Activated naive CD8-positive, alpha-beta T cell treated with anti-CD3 and anti-CD28 coated beads, Interleukin-2, amount 50 U/mL, for 24 hours (primary cell): ENCODE measurements around the gene AIFM3.
"Not testable (repeated sequence)": the region's sequence is repeated elsewhere in the genome, so short reads cannot be mapped to it uniquely, and the experiment has no call there.

Experiments used
- ATAC-seq: fragments of 150-1000 bp; cut with Tn5 transposase; one replicate; pipeline ENCODE4 v1.10.0; 2021
- DNase-seq: peaks from one replicate; pipeline ENCODE4 v3.0.0; 2021
- H3K27ac Mint-ChIP-seq: one replicate; pipeline ENCODE4 v1.8.0; 2021; ENCODE audit warnings: mild to moderate bottlenecking, mixed read lengths
- H3K27me3 Mint-ChIP-seq: one replicate; pipeline ENCODE4 v1.8.0; 2021; ENCODE audit warnings: mixed read lengths
- H3K36me3 Mint-ChIP-seq: one replicate; pipeline ENCODE4 v1.8.0; 2021; ENCODE audit warnings: low read depth, mixed read lengths
- H3K4me1 Mint-ChIP-seq: one replicate; pipeline ENCODE4 v1.8.0; 2021; ENCODE audit warnings: mixed read lengths
- H3K4me3 Mint-ChIP-seq: one replicate; pipeline ENCODE4 v1.8.0; 2021; ENCODE audit warnings: mild to moderate bottlenecking, moderate library complexity, mixed read lengths
- H3K9me3 Mint-ChIP-seq: one replicate; pipeline ENCODE4 v1.8.0; 2021; ENCODE audit warnings: mixed read lengths

AIFM3 gene

GRCh38 chr22:21001601-21002325, 34.7 kb downstream of the AIFM3 start, which contains the start of gene THAP7:
Gene THAP7 (minus strand): TSS chr22:21002118. CDS start chr22:21001911, 207 bp downstream.
- peak within 1 kb of the TSS; percentile 98 for H3K4me3 Mint-ChIP-seq
- DNase-seq (peak; percentile 98), ATAC-seq (peak; percentile 91)
- H3K36me3 Mint-ChIP-seq = peaks cover 11% of the 10 kb centered on the region
- peak within 1 kb of the TSS; percentile 100 for H3K27ac Mint-ChIP-seq
- H3K4me1 Mint-ChIP-seq = peaks cover 27% of the 10 kb centered on the region
- no peaks in the 10 kb centered on the region for H3K9me3 Mint-ChIP-seq
- no peaks in the 10 kb centered on the region for H3K27me3 Mint-ChIP-seq

GRCh38 chr22:21003782-21004181, 36.7 kb downstream of the AIFM3 start:
- Mint-ChIP-seq H3K4me3 (peak overlapping the region; percentile 98), H3K9me3 (no peaks in the 10 kb centered on the region), H3K36me3 (peaks cover 8% of the 10 kb centered on the region), H3K27ac (peak overlapping the region; percentile 100), H3K4me1 (peaks cover 27% of the 10 kb centered on the region), H3K27me3 (no peaks in the 10 kb centered on the region)
- DNase-seq (no peak), ATAC-seq (no peak)

- H3K27ac Mint-ChIP-seq, H3K27me3 Mint-ChIP-seq, H3K9me3 Mint-ChIP-seq, H3K4me1 Mint-ChIP-seq, DNase-seq, ATAC-seq, H3K4me3 Mint-ChIP-seq, H3K36me3 Mint-ChIP-seq: not testable (repeated sequence)
These were observed 42.2 kb downstream of the AIFM3 start for GRCh38 chr22:21009208-21009607.

GRCh38 chr22:21009638-21010425, 42.8 kb downstream of the AIFM3 start:
- no peaks in the 10 kb centered on the region for H3K36me3 Mint-ChIP-seq
- no peak overlapping the region for H3K4me3 Mint-ChIP-seq
- no peak for DNase-seq
- no peaks in the 10 kb centered on the region for H3K27me3 Mint-ChIP-seq
- no peak for ATAC-seq
- no peak overlapping the region for H3K27ac Mint-ChIP-seq
- no peaks in the 10 kb centered on the region for H3K9me3 Mint-ChIP-seq
- peaks cover 14% of the 10 kb centered on the region for H3K4me1 Mint-ChIP-seq

- Mint-ChIP-seq H3K36me3 (no peaks in the 10 kb centered on the region), H3K9me3 (no peaks in the 10 kb centered on the region), H3K27ac (no peak overlapping the region), H3K4me1 (peaks cover 21% of the 10 kb centered on the region), H3K27me3 (no peaks in the 10 kb centered on the region), H3K4me3 (no peak overlapping the region)
- ATAC-seq (no peak), DNase-seq (no peak)
These were observed 43.5 kb downstream of the AIFM3 start for GRCh38 chr22:21010426-21011113.

- no peaks in the 10 kb centered on the region for H3K27me3 Mint-ChIP-seq
- H3K27ac Mint-ChIP-seq = no peak overlapping the region
- no peaks in the 10 kb centered on the region for H3K9me3 Mint-ChIP-seq
- peak overlapping the region; percentile 86 for H3K4me3 Mint-ChIP-seq
- DNase-seq = no peak
- no peaks in the 10 kb centered on the region for H3K36me3 Mint-ChIP-seq
- H3K4me1 Mint-ChIP-seq = peaks cover 21% of the 10 kb centered on the region
- no peak for ATAC-seq
These were observed 45.7 kb downstream of the AIFM3 start for GRCh38 chr22:21012446-21013407.

- H3K27ac Mint-ChIP-seq = peak overlapping the region; percentile 85
- H3K4me3 Mint-ChIP-seq = peak overlapping the region; percentile 86
- no peaks in the 10 kb centered on the region for H3K27me3 Mint-ChIP-seq
- no peak for DNase-seq
- no peaks in the 10 kb centered on the region for H3K36me3 Mint-ChIP-seq
- H3K9me3 Mint-ChIP-seq = no peaks in the 10 kb centered on the region
- peaks cover 21% of the 10 kb centered on the region for H3K4me1 Mint-ChIP-seq
- ATAC-seq = no peak
These were observed 46.7 kb downstream of the AIFM3 start for GRCh38 chr22:21013657-21014201.

- Mint-ChIP-seq H3K27me3 (no peaks in the 10 kb centered on the region), H3K36me3 (no peaks in the 10 kb centered on the region), H3K4me1 (peaks cover 21% of the 10 kb centered on the region), H3K9me3 (no peaks in the 10 kb centered on the region), H3K4me3 (peak overlapping the region; percentile 86), H3K27ac (peak overlapping the region; percentile 85)
- DNase-seq = peak; percentile 92
- ATAC-seq = peak; percentile 95
These were observed 47.2 kb downstream of the AIFM3 start for GRCh38 chr22:21014202-21014725.

- peak within 1 kb of the TSS; percentile 86 for H3K4me3 Mint-ChIP-seq
- H3K9me3 Mint-ChIP-seq = no peaks in the 10 kb centered on the region
- H3K27ac Mint-ChIP-seq = peak within 1 kb of the TSS; percentile 85
- peaks cover 21% of the 10 kb centered on the region for H3K4me1 Mint-ChIP-seq
- no peaks in the 10 kb centered on the region for H3K27me3 Mint-ChIP-seq
- no peaks in the 10 kb centered on the region for H3K36me3 Mint-ChIP-seq
- no peak for DNase-seq
- no peak for ATAC-seq
These were observed 47.8 kb downstream of the AIFM3 start, which contains the start of gene P2RX6 for GRCh38 chr22:21014726-21015465. Gene P2RX6 (plus strand): TSS chr22:21015165. CDS start chr22:21015175, 10 bp downstream.

- H3K27ac Mint-ChIP-seq = no peak overlapping the region
These were observed 48.5 kb downstream of the AIFM3 start for GRCh38 chr22:21015466-21016006.

GRCh38 chr22:21016644-21017420, 49.8 kb downstream of the AIFM3 start:
- H3K4me3 Mint-ChIP-seq = no peak overlapping the region
- H3K27ac Mint-ChIP-seq = no peak overlapping the region
- H3K4me1 Mint-ChIP-seq = peaks cover 21% of the 10 kb centered on the region
- no peaks in the 10 kb centered on the region for H3K9me3 Mint-ChIP-seq
- ATAC-seq = no peak
- no peaks in the 10 kb centered on the region for H3K36me3 Mint-ChIP-seq
- no peak for DNase-seq
- H3K27me3 Mint-ChIP-seq = no peaks in the 10 kb centered on the region

More at GRCh38 chr22:21015466-21016006, 48.5 kb downstream of the AIFM3 start:
- no peaks in the 10 kb centered on the region for H3K9me3 Mint-ChIP-seq
- no peaks in the 10 kb centered on the region for H3K36me3 Mint-ChIP-seq
- no peak overlapping the region for H3K4me3 Mint-ChIP-seq
- DNase-seq (no peak), ATAC-seq (no peak)
- H3K4me1 Mint-ChIP-seq = peaks cover 21% of the 10 kb centered on the region
- no peaks in the 10 kb centered on the region for H3K27me3 Mint-ChIP-seq

- H3K4me3 Mint-ChIP-seq = no peak overlapping the region
- no peaks in the 10 kb centered on the region for H3K36me3 Mint-ChIP-seq
- no peaks in the 10 kb centered on the region for H3K27me3 Mint-ChIP-seq
- H3K9me3 Mint-ChIP-seq = no peaks in the 10 kb centered on the region
- peaks cover 19% of the 10 kb centered on the region for H3K4me1 Mint-ChIP-seq
- DNase-seq (no peak), ATAC-seq (no peak)
- H3K27ac Mint-ChIP-seq = no peak overlapping the region
These were observed 51.3 kb downstream of the AIFM3 start for GRCh38 chr22:21018314-21018713.
